ENCODE data around the gene RXFP4. TPM values are rescaled to one million over a fixed set of nuclear protein-coding genes. Genes with fewer than 3 reads are reported as not detected.

RXFP4 gene
- total RNA-seq, 1 experiment from 2014 or later = not detected

GRCh38 chr1:155967341-155968050 is 26.1 kb downstream of the RXFP4 start:
- Mint-ChIP-seq H3K36me3 (peaks cover 36% of the 10 kb centered on the region), H3K4me3 (peak overlapping the region; percentile 5; the same call in 1 of the 2 replicates), H3K4me1 (peaks cover 58% of the 10 kb centered on the region), H3K27ac (peak overlapping the region; percentile 89), H3K9me3 (no peaks in the 10 kb centered on the region), H3K27me3 (ENCODE audit: low read depth) (no peaks in the 10 kb centered on the region)
- ATAC-seq (peak; percentile 56), DNase-seq (ENCODE audit: low spot score) (no peak)
- ChIA-PET POLR2A (interaction anchor here (0.7 to 5.0 kb wide), 11 partner anchors 10 to 334 kb away, joined by 3 to 40 read pairs (median 7); partner anchors contain the start of genes ARHGEF2 and RAB25), CTCF (interaction anchor here (0.6 to 6.0 kb wide), 15 partner anchors 10 to 162 kb away, joined by 3 to 62 read pairs (median 4); partner anchors contain the start of gene ARHGEF2)
- TF ChIP-seq ZNF281 (CRISPR knock-in tag; IDR thresholded peaks at IDR 0.05) (0 out of 2 replicates have a peak, but pooled peaks have one; percentile 55), GABPB1 (CRISPR knock-in tag; IDR thresholded peaks at IDR 0.05) (peak; percentile 41; the same call in 1 of the 2 replicates), RELA (CRISPR knock-in tag; IDR thresholded peaks at IDR 0.05; ENCODE audit: borderline replicate concordance) (peak; percentile 45; the same call in 1 of the 2 replicates), NR1H2 (CRISPR knock-in tag; IDR thresholded peaks at IDR 0.05) (no peak), MAX (CRISPR knock-in tag; IDR thresholded peaks at IDR 0.05) (peak; percentile 20; the same call in 1 of the 2 replicates), FOXP1 (CRISPR knock-in tag; IDR thresholded peaks at IDR 0.05; ENCODE audit: borderline replicate concordance) (no peak)

GRCh38 chr1:155968051-155968400 is 26.6 kb downstream of the RXFP4 start:
- no peaks in the 10 kb centered on the region for H3K27me3 Mint-ChIP-seq (ENCODE audit: low read depth)
- TF ChIP-seq PRRX2 (CRISPR knock-in tag; IDR thresholded peaks at IDR 0.05) (no peak), HMGA2 (CRISPR knock-in tag; IDR thresholded peaks at IDR 0.05) (no peak), ZBTB43 (CRISPR knock-in tag; IDR thresholded peaks at IDR 0.05) (no peak), MAX (CRISPR knock-in tag; IDR thresholded peaks at IDR 0.05) (no peak), AFF4 (CRISPR knock-in tag; IDR thresholded peaks at IDR 0.05; ENCODE audit: borderline replicate concordance) (no peak), NR3C1 (CRISPR knock-in tag; conservative IDR thresholded peaks at IDR 0.05; ENCODE audit: low read depth) (no peak)
- no peak for DNase-seq (ENCODE audit: low spot score)
- ChIA-PET POLR2A (interaction anchor here (0.7 to 5.0 kb wide), 11 partner anchors 9 to 115 kb away, joined by 3 to 40 read pairs (median 7); partner anchors contain the start of genes ARHGEF2, MEX3A and RAB25), CTCF (interaction anchor here (0.9 to 6.0 kb wide), 14 partner anchors 9 to 162 kb away, joined by 3 to 62 read pairs (median 4); partner anchors contain the start of gene ARHGEF2)
- H3K27ac Mint-ChIP-seq = peak overlapping the region; percentile 89
- H3K9me3 Mint-ChIP-seq = no peaks in the 10 kb centered on the region
- H3K4me1 Mint-ChIP-seq = peaks cover 64% of the 10 kb centered on the region
- H3K36me3 Mint-ChIP-seq = peaks cover 30% of the 10 kb centered on the region
- 0 out of 2 replicates have a peak, but pooled peaks have one; percentile 6 for ATAC-seq
- H3K4me3 Mint-ChIP-seq = peak overlapping the region; percentile 5; the same call in 1 of the 2 replicates

Data from WTC11 (cell line).